A549 (cell line): ENCODE data around the gene DMRT1. TPM values are rescaled to one million over a fixed set of nuclear protein-coding genes. Genes with fewer than 3 reads are reported as not detected.

Source experiments
- ATAC-seq, 2 experiments: fragments of 200-7000 bp in 1 of 2; fragments of >200 bp in 1 of 2; cut with Nextera tagmentation in 1 of 2; cut with Tn5 transposase in 1 of 2; 3 replicates each; pipeline versions ENCODE4 v1.8.0 to v1.9.1; 2018 to 2020; ENCODE audit warnings: mild to moderate bottlenecking in 1 of 2, moderate library complexity in 1 of 2
- CTCF ChIA-PET: fragments of 300-600 bp; sonication (Branson Sonifier 250); formaldehyde crosslinking; extraction: SDS; loops from one replicate; lab custom pipeline; 2021; ENCODE audit warnings: antibody characterized with exemption, inconsistent platforms; lab: Yijun Ruan, JAX
- POLR2A ChIA-PET: fragments of 350-600 bp; formaldehyde crosslinking; extraction: SDS; loops from one replicate; lab custom pipeline; 2021; ENCODE audit warnings: antibody characterized with exemption, inconsistent platforms; lab: Yijun Ruan, JAX
- DNase-seq, 2 experiments: peaks; one replicate each; pipeline versions ENCODE4 v3.0.0 to v3.0.0-alpha.2; 2011 to 2016; ENCODE audit warnings: low read depth in 1 of 2, low spot score in 1 of 2
- FAIRE-seq: peaks from 2 replicates; lab custom pipeline; 2011; peaks lifted over from hg19 to GRCh38; lab: Jason Lieb, UNC
- H3K27ac ChIP-seq, 2 experiments: fragments of >200 bp; sonication (Bioruptor Twin); formaldehyde crosslinking; 3 replicates each; pipeline ENCODE4 v1.5.1; 2016 to 2017
- H3K4me1 ChIP-seq: fragments of >200 bp; sonication (Bioruptor Twin); formaldehyde crosslinking; 3 replicates; pipeline ENCODE4 v1.6.1; 2016
- H3K4me2 ChIP-seq: fragments of >200 bp; sonication (Bioruptor Twin); formaldehyde crosslinking; 3 replicates; pipeline ENCODE4 v1.6.1; 2016
- H3K4me3 ChIP-seq: fragments of >200 bp; sonication (Bioruptor Twin); formaldehyde crosslinking; 3 replicates; pipeline ENCODE4 v1.5.1; 2016
- H3K9me3 ChIP-seq: fragments of >200 bp; sonication (Bioruptor Twin); formaldehyde crosslinking; 3 replicates; pipeline ENCODE4 v1.6.1; 2016
- ATOH8 ChIP-seq: fragments of 250-450 bp; sonication (Bioruptor Pico); IDR thresholded peaks from 2 replicates; pipeline ENCODE4 v1.5.0; 2020; ENCODE audit warnings: low read depth, mild to moderate bottlenecking, moderate library complexity
- BCL3 ChIP-seq: fragments of >200 bp; sonication (Bioruptor Twin); formaldehyde crosslinking; IDR thresholded peaks from 3 replicates; pipeline ENCODE4 v1.6.1; 2016
- CBX8 ChIP-seq: fragments of 200-600 bp; sonication (generic); IDR thresholded peaks from 2 replicates; pipeline ENCODE4 v1.6.1; 2016
- CHD2 ChIP-seq: fragments of 150-350 bp; IDR thresholded peaks from 2 replicates; pipeline ENCODE4 v1.6.1; 2014; ENCODE audit warnings: low read length; ENCODE audit not compliant: partially characterized antibody
- CHD4 ChIP-seq: fragments of 200-600 bp; sonication (generic); IDR thresholded peaks from 2 replicates; pipeline ENCODE4 v1.6.1; 2016; ENCODE audit warnings: antibody characterized with exemption, mild to moderate bottlenecking, borderline replicate concordance
- EHMT2 ChIP-seq: fragments of 200-600 bp; sonication (generic); IDR thresholded peaks from 2 replicates; pipeline ENCODE4 v1.6.1; 2016; ENCODE audit warnings: antibody characterized with exemption, low read depth, mild to moderate bottlenecking, moderate library complexity
- FOSB ChIP-seq: fragments of 250-450 bp; sonication (Bioruptor Pico); IDR thresholded peaks from 2 replicates; pipeline ENCODE4 v1.5.0; 2020; ENCODE audit warnings: mild to moderate bottlenecking, moderate library complexity
- FOSL2 ChIP-seq, 2 experiments: fragments of 450-650 bp in 1 of 2; fragments of >200 bp in 1 of 2; sonication (Bioruptor Twin) in 1 of 2; formaldehyde crosslinking; IDR thresholded peaks; 2 replicates each; pipeline versions ENCODE4 v1.5.0 to v1.6.1; 2016 to 2020; ENCODE audit warnings: mild to moderate bottlenecking in 1 of 2, moderate library complexity in 1 of 2
- GATA3 ChIP-seq: IDR thresholded peaks from 2 replicates; pipeline ENCODE4 v1.6.1; 2012; ENCODE audit warnings: borderline replicate concordance
- HEYL ChIP-seq: fragments of 250-450 bp; sonication (Bioruptor Pico); IDR thresholded peaks from 2 replicates; pipeline ENCODE4 v1.8.0; 2021; ENCODE audit warnings: mild to moderate bottlenecking, moderate library complexity
- HOXA7 ChIP-seq: fragments of 250-450 bp; sonication (Bioruptor Pico); IDR thresholded peaks from 2 replicates; pipeline ENCODE4 v1.5.0; 2020; ENCODE audit warnings: mild to moderate bottlenecking, moderate library complexity
- JUN ChIP-seq, 2 experiments: fragments of >200 bp; sonication (Bioruptor Twin); formaldehyde crosslinking; IDR thresholded peaks; 2 replicates in 1 of 2; 3 replicates in 1 of 2; pipeline ENCODE4 v1.6.1; 2016 to 2017
- JUNB ChIP-seq: fragments of >200 bp; sonication (Bioruptor Twin); formaldehyde crosslinking; IDR thresholded peaks from 2 replicates; pipeline ENCODE4 v1.6.1; 2016
- KDM1A ChIP-seq: fragments of 200-600 bp; sonication (generic); IDR thresholded peaks from 2 replicates; pipeline ENCODE4 v1.6.1; 2016; ENCODE audit warnings: low read depth, mild to moderate bottlenecking
- KDM5A ChIP-seq: fragments of 200-600 bp; sonication (generic); IDR thresholded peaks from 2 replicates; pipeline ENCODE4 v1.6.1; 2016; ENCODE audit warnings: antibody characterized with exemption, mild to moderate bottlenecking
- MAX ChIP-seq: IDR thresholded peaks from 2 replicates; pipeline ENCODE4 v1.6.1; 2012
- MAZ ChIP-seq: fragments of 150-350 bp; IDR thresholded peaks from 2 replicates; pipeline ENCODE4 v1.6.1; 2014; ENCODE audit warnings: antibody characterized with exemption, low read depth, low read length, borderline replicate concordance
- MYC ChIP-seq: IDR thresholded peaks from 2 replicates; pipeline ENCODE4 v1.6.1; 2012; ENCODE audit warnings: mild to moderate bottlenecking, inconsistent platforms, low read length, improper control_type of control experiment, borderline replicate concordance
- NPAS2 ChIP-seq: fragments of 250-450 bp; sonication (Bioruptor Pico); IDR thresholded peaks from 2 replicates; pipeline ENCODE4 v1.8.0; 2022; ENCODE audit warnings: mild to moderate bottlenecking, moderate library complexity, borderline replicate concordance
- PBX3 ChIP-seq: IDR thresholded peaks from 2 replicates; pipeline ENCODE4 v1.6.1; 2012
- POLR2AphosphoS2 ChIP-seq: conservative IDR thresholded peaks from 2 replicates; pipeline ENCODE4 v1.6.1; 2012; ENCODE audit warnings: low read length, improper control_type of control experiment, inconsistent platforms
- RARB ChIP-seq: fragments of 250-450 bp; sonication (Bioruptor Pico); IDR thresholded peaks from 2 replicates; pipeline ENCODE4 v1.8.0; 2021; ENCODE audit warnings: mild to moderate bottlenecking, moderate library complexity
- RFX5 ChIP-seq: fragments of 450-650 bp; IDR thresholded peaks from 2 replicates; pipeline ENCODE4 v1.7.1; 2014; ENCODE audit warnings: antibody characterized with exemption, mild to moderate bottlenecking, moderate library complexity
- SREBF2 ChIP-seq: fragments of 450-650 bp; IDR thresholded peaks from 2 replicates; pipeline ENCODE4 v1.6.1; 2014; ENCODE audit warnings: mild to moderate bottlenecking, moderate library complexity
- TFCP2L1 ChIP-seq: fragments of 250-450 bp; sonication (Bioruptor Pico); IDR thresholded peaks from 2 replicates; pipeline ENCODE4 v1.5.0; 2021; ENCODE audit warnings: mild to moderate bottlenecking
- TP53 ChIP-seq: fragments of 250-450 bp; sonication (Bioruptor Pico); IDR thresholded peaks from 2 replicates; pipeline ENCODE4 v1.5.0; 2021; ENCODE audit warnings: mild to moderate bottlenecking, moderate library complexity
- USF2 ChIP-seq: fragments of 450-650 bp; IDR thresholded peaks from 2 replicates; pipeline ENCODE4 v1.6.1; 2014; ENCODE audit warnings: antibody characterized with exemption
- ZSCAN20 ChIP-seq: fragments of 250-450 bp; sonication (Bioruptor Pico); IDR thresholded peaks from 2 replicates; pipeline ENCODE4 v1.8.0; 2022; ENCODE audit warnings: mild to moderate bottlenecking, moderate library complexity
- WGBS: methylation state at CpG from one replicate; pipeline ENCODE4 v1.1.6; 2017; ENCODE audit errors: missing lambda C conversion rate; 5-methylcytosine and 5-hydroxymethylcytosine counted together
- polyA plus RNA-seq, 4 experiments: library from polyadenylated mRNA; depleted of rRNA in 3 of 4; stranded (reverse); fragments of >200 nt; fragmentation: RNase III in 1 of 4; extraction: RNeasy Plus Mini Kit Qiagen cat#74134 plus additional on column Dnase treatment in 1 of 4; gene quantifications; 2 replicates in 3 of 4; 3 replicates in 1 of 4; pipeline ENCODE4 v1.2.3, GENCODE V29; 2011 to 2017

DMRT1 gene
- polyA plus RNA-seq, 2 of the 4 experiments (the other 2 are of a cell fraction), result not detected

- POLR2A ChIA-PET, result no interaction called here
- Histone ChIP-seq H3K4me1 (no peaks in the 10 kb centered on the region), H3K4me3 (no peak overlapping the region), H3K27ac (no peak overlapping the region), H3K9me3 (no peaks in the 10 kb centered on the region), H3K4me2 (no peak overlapping the region)
- 50% methylated on average over 6 of the region's 6 CpGs for WGBS
- TF ChIP-seq HEYL, result no peak
- TF ChIP-seq TFCP2L1 (CRISPR knock-in tag), result no peak
- no peak for TF ChIP-seq MYC
- TF ChIP-seq MAX, result no peak
- no peak for TF ChIP-seq PBX3
- TF ChIP-seq SREBF2, result no peak
- no peak for TF ChIP-seq JUNB
- TF ChIP-seq KDM1A, result no peak
- CTCF ChIA-PET, result no interaction called here
- DNase-seq (no peak), FAIRE-seq (no peak), ATAC-seq (no peak)
Observed at GRCh38 chr9:886886-887285, 45.4 kb downstream of the DMRT1 start.

GRCh38 chr9:892123-892522 lies 50.6 kb downstream of the DMRT1 start:
- ATAC-seq (peak; percentile 41 to 60; a peak in 4 of 6 replicates), FAIRE-seq (no peak), DNase-seq (peak in 1 of 2 experiments; percentile 10)
- no peaks in the 10 kb centered on the region for H3K4me1 ChIP-seq
- 50% methylated on average over 5 of the region's 5 CpGs for WGBS
- ChIA-PET CTCF (interaction anchor here (0.6 to 6.7 kb wide), 7 partner anchors 13 to 544 kb away, joined by 4 to 64 read pairs (median 8); no protein-coding TSS in a partner anchor), POLR2A (no interaction called here)
- no peaks in the 10 kb centered on the region for H3K9me3 ChIP-seq
- no peak overlapping the region for H3K4me2 ChIP-seq
- TF ChIP-seq FOSL2 (IDR thresholded peaks at IDR 0.05), result no peak
- TF ChIP-seq FOSL2 (CRISPR knock-in tag; IDR thresholded peaks at IDR 0.05), result no peak
- no peak for TF ChIP-seq NPAS2 (CRISPR knock-in tag)
- TF ChIP-seq FOSB (CRISPR knock-in tag), result no peak
- TF ChIP-seq MAZ, result no peak
- TF ChIP-seq ZSCAN20, result no peak
- no peak for TF ChIP-seq BCL3
- no peak for TF ChIP-seq HOXA7 (CRISPR knock-in tag)
- TF ChIP-seq CHD4, result no peak
- no peak for TF ChIP-seq EHMT2
- TF ChIP-seq RFX5, result no peak
- TF ChIP-seq CBX8, result no peak
- no peak for TF ChIP-seq RARB (CRISPR knock-in tag)
- no peak for TF ChIP-seq TP53 (CRISPR knock-in tag)
- no peak for TF ChIP-seq ATOH8
- no peak for TF ChIP-seq HEYL
- H3K27ac ChIP-seq, result no peak overlapping the region
- H3K4me3 ChIP-seq, result no peak overlapping the region

GRCh38 chr9:893115-893514 lies 51.6 kb downstream of the DMRT1 start:
- ATAC-seq, result no peak
- Histone ChIP-seq H3K9me3 (no peaks in the 10 kb centered on the region), H3K27ac (no peak overlapping the region), H3K4me3 (no peak overlapping the region), H3K4me2 (no peak overlapping the region), H3K4me1 (no peaks in the 10 kb centered on the region)
- ChIA-PET CTCF (interaction anchor here (0.9 to 6.7 kb wide), 23 partner anchors 9 to 546 kb away, joined by 3 to 64 read pairs (median 5); no protein-coding TSS in a partner anchor), POLR2A (no interaction called here)
- FAIRE-seq, result no peak
- no peak for DNase-seq
- 32% methylated on average over 5 of the region's 5 CpGs for WGBS
- no peak for TF ChIP-seq BCL3
- no peak for TF ChIP-seq TFCP2L1 (CRISPR knock-in tag)
- no peak for TF ChIP-seq JUN (IDR thresholded peaks at IDR 0.05)
- TF ChIP-seq USF2, result no peak
- no peak for TF ChIP-seq KDM1A
- no peak for TF ChIP-seq CBX8
- no peak for TF ChIP-seq RARB (CRISPR knock-in tag)
- TF ChIP-seq POLR2AphosphoS2, result no peak
- TF ChIP-seq MAX, result no peak
- TF ChIP-seq GATA3, result no peak
- no peak for TF ChIP-seq KDM5A
- TF ChIP-seq CHD2, result no peak
